WTC11 (cell line): ENCODE measurements around the gene PRR14. TPM values are rescaled to one million over a fixed set of nuclear protein-coding genes. Genes with fewer than 3 reads are reported as not detected.
"Not testable (repeated sequence)": the region's sequence is repeated elsewhere in the genome, so short reads cannot be mapped to it uniquely, and the experiment has no call there.

Experiments used
- ATAC-seq: fragments of 200-7000 bp; cut with Tn5 transposase; 2 replicates; pipeline ENCODE4 v1.10.0; 2021; ENCODE audit warnings: mild to moderate bottlenecking, moderate library complexity
- CTCF ChIA-PET: fragments of 300-600 bp; sonication (Branson Sonifier 250); formaldehyde crosslinking; loops from one replicate; lab custom pipeline; 2021; ENCODE audit warnings: antibody characterized with exemption; lab: Charles Lee
- POLR2A ChIA-PET: fragments of 350-600 bp; sonication (Branson Sonifier 250); formaldehyde crosslinking; loops from one replicate; lab custom pipeline; 2021; ENCODE audit warnings: antibody characterized with exemption; lab: Charles Lee
- DNase-seq: peaks from one replicate; pipeline ENCODE4 v3.0.0; 2021; ENCODE audit warnings: low spot score
- H3K27ac Mint-ChIP-seq: 2 replicates; pipeline ENCODE4 v1.8.0; 2021; ENCODE audit warnings: mixed read lengths
- H3K27me3 Mint-ChIP-seq: 2 replicates; pipeline ENCODE4 v1.8.0; 2021; ENCODE audit warnings: low read depth, mild to moderate bottlenecking, moderate library complexity, mixed read lengths
- H3K36me3 Mint-ChIP-seq: 2 replicates; pipeline ENCODE4 v1.8.0; 2021; ENCODE audit warnings: mixed read lengths
- H3K4me1 Mint-ChIP-seq: 2 replicates; pipeline ENCODE4 v1.8.0; 2022; ENCODE audit warnings: mixed read lengths
- H3K4me3 Mint-ChIP-seq: 2 replicates; pipeline ENCODE4 v1.8.0; 2021; ENCODE audit warnings: mild to moderate bottlenecking, moderate library complexity, mixed read lengths
- H3K9me3 Mint-ChIP-seq: 2 replicates; pipeline ENCODE4 v1.8.0; 2021; ENCODE audit warnings: mixed read lengths
- ELF4 ChIP-seq: sonication (generic); formaldehyde crosslinking; IDR thresholded peaks from 2 replicates; pipeline ENCODE4 v1.8.1; 2022; ENCODE audit warnings: low read depth, mild to moderate bottlenecking, moderate library complexity, missing genetic modification reagents
- EMX1 ChIP-seq: fragments of 250-450 bp; sonication (Bioruptor Pico); IDR thresholded peaks from 2 replicates; pipeline ENCODE4 v1.8.0; 2021; ENCODE audit warnings: mild to moderate bottlenecking
- ESRRA ChIP-seq: sonication (generic); formaldehyde crosslinking; IDR thresholded peaks from 2 replicates; pipeline ENCODE4 v1.8.1; 2022; ENCODE audit warnings: mild to moderate bottlenecking, missing genetic modification reagents, borderline replicate concordance
- JAZF1 ChIP-seq: fragments of 250-450 bp; sonication (Bioruptor Pico); IDR thresholded peaks from 2 replicates; pipeline ENCODE4 v1.9.0; 2021; ENCODE audit warnings: moderate library complexity, mild to moderate bottlenecking, inconsistent platforms
- KAT7 ChIP-seq: sonication (generic); formaldehyde crosslinking; IDR thresholded peaks from 2 replicates; pipeline ENCODE4 v1.8.1; 2023; ENCODE audit warnings: missing genetic modification reagents, mild to moderate bottlenecking, borderline replicate concordance
- NR2C2 ChIP-seq: sonication (generic); formaldehyde crosslinking; IDR thresholded peaks from 2 replicates; pipeline ENCODE4 v1.8.0; 2022; ENCODE audit warnings: mild to moderate bottlenecking, missing genetic modification reagents
- NR3C1 ChIP-seq: sonication (generic); formaldehyde crosslinking; conservative IDR thresholded peaks from 2 replicates; pipeline ENCODE4 v1.8.1; 2023; ENCODE audit warnings: low read depth, mild to moderate bottlenecking, missing genetic modification reagents
- PRRX2 ChIP-seq: fragments of 250-450 bp; sonication (Bioruptor Pico); IDR thresholded peaks from 2 replicates; pipeline ENCODE4 v1.8.0; 2021; ENCODE audit warnings: mild to moderate bottlenecking
- SP1 ChIP-seq: sonication (generic); formaldehyde crosslinking; conservative IDR thresholded peaks from 2 replicates; pipeline ENCODE4 v1.8.1; 2022; ENCODE audit warnings: missing genetic modification reagents
- ZNF121 ChIP-seq: sonication (generic); formaldehyde crosslinking; IDR thresholded peaks from 2 replicates; pipeline ENCODE4 v1.8.0; 2023; ENCODE audit warnings: missing genetic modification reagents
- ZNF138 ChIP-seq: sonication (generic); formaldehyde crosslinking; conservative IDR thresholded peaks from 2 replicates; pipeline ENCODE4 v1.8.1; 2022; ENCODE audit warnings: mild to moderate bottlenecking, moderate library complexity, missing genetic modification reagents
- total RNA-seq: library from RNA; stranded (reverse); gene quantifications from 3 replicates; pipeline ENCODE4 v1.2.3, GENCODE V29; 2021
- TF ChIP-seq, protein P1 (sequence below): sonication (generic); formaldehyde crosslinking; IDR thresholded peaks from 2 replicates; pipeline ENCODE4 v1.8.1; 2022; ENCODE audit warnings: low read depth, missing genetic modification reagents, borderline replicate concordance
- TF ChIP-seq, protein P2 (sequence below): sonication (generic); formaldehyde crosslinking; IDR thresholded peaks from 2 replicates; pipeline ENCODE4 v1.8.1; 2023; ENCODE audit warnings: mild to moderate bottlenecking, missing genetic modification reagents, moderate library complexity
- TF ChIP-seq, protein P3 (sequence below): fragments of 200-600 bp; IDR thresholded peaks from 2 replicates; pipeline ENCODE4 v1.8.0; 2022; ENCODE audit warnings: antibody characterized with exemption

The PRR14 gene
- total RNA-seq, 1 experiment from 2014 or later = 21.9 TPM

- H3K36me3 Mint-ChIP-seq = no peaks in the 10 kb centered on the region
- ATAC-seq (no peak), DNase-seq (no peak)
- H3K4me1 Mint-ChIP-seq = 0 out of 2 replicates have a peak, but pooled peaks cover 5% of the 10 kb centered on the region
- H3K9me3 Mint-ChIP-seq = no peaks in the 10 kb centered on the region
- no peak overlapping the region for H3K4me3 Mint-ChIP-seq
- TF ChIP-seq, protein P1, sequence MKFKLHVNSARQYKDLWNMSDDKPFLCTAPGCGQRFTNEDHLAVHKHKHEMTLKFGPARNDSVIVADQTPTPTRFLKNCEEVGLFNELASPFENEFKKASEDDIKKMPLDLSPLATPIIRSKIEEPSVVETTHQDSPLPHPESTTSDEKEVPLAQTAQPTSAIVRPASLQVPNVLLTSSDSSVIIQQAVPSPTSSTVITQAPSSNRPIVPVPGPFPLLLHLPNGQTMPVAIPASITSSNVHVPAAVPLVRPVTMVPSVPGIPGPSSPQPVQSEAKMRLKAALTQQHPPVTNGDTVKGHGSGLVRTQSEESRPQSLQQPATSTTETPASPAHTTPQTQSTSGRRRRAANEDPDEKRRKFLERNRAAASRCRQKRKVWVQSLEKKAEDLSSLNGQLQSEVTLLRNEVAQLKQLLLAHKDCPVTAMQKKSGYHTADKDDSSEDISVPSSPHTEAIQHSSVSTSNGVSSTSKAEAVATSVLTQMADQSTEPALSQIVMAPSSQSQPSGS = no peak
- TF ChIP-seq NR3C1 (CRISPR knock-in tag) (no peak), ZNF138 (no peak), ELF4 (CRISPR knock-in tag) (no peak), ESRRA (no peak), ZNF121 (CRISPR knock-in tag) (no peak), PRRX2 (CRISPR knock-in tag) (no peak)
- TF ChIP-seq, protein P2, sequence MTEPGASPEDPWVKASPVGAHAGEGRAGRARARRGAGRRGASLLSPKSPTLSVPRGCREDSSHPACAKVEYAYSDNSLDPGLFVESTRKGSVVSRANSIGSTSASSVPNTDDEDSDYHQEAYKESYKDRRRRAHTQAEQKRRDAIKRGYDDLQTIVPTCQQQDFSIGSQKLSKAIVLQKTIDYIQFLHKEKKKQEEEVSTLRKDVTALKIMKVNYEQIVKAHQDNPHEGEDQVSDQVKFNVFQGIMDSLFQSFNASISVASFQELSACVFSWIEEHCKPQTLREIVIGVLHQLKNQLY (CRISPR knock-in tag) = no peak
- H3K27me3 Mint-ChIP-seq = peaks cover 47% of the 10 kb centered on the region
- CTCF ChIA-PET = interaction anchor here (0.6 to 8.3 kb wide), 8 partner anchors 10 to 727 kb away, joined by 3 to 58 read pairs (median 4); partner anchors contain the start of genes DCTPP1, SEZ6L2 and ZNF689
- H3K27ac Mint-ChIP-seq = no peak overlapping the region
- POLR2A ChIA-PET = interaction anchor here (0.7 kb wide), 2 partner anchors 54 to 196 kb away, joined by 3 to 4 read pairs; partner anchors contain the start of genes DCTPP1 and ZNF688
Observed at GRCh38 chr16:30626236-30626635, 24.5 kb upstream of the PRR14 start.

DNA sequence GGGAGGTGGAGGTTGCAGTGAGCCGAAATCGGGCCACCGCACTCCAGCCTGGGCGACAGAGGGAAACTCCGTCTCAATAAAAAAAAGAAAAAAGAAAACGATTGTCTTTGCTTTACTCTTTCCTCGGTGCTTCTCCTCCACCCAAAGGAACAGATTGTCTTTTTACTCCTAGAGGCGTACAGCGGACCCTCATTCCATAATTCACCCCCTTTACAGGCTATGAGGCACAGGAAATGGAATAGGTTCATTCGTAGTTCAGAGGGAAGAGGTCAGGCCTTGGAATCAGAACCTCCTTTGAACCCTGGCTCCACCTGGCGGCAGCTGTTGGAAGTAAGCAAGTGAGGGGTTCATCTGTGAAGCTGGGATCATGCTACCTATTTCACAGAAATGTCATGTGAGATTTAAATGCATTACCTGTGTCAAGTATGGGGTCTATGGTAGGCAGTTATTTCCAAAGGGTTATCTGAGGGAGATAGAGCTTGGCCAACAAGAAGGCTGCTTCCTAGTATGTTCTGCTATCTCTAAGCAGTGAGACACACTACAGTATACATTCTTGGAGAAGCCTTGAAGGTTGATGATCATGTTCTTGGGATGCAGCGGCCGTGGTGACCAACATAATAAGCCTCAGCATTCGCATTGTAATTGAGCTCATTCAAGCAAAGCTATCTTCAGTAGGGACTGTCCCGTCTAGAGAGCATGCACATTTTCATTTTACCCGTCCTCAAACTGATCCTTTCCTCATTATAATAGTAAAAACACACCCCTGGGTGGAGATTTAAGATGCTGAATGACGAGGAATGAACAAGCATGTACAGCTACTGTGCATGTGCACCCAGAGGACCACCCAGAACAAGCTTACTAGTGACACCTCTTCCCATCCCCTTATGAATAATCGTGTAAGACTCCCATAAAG lies 21.9 kb upstream of the PRR14 start:
- Mint-ChIP-seq H3K4me3 (no peak overlapping the region), H3K4me1 (0 out of 2 replicates have a peak, but pooled peaks cover 2% of the 10 kb centered on the region), H3K9me3 (no peaks in the 10 kb centered on the region), H3K27ac (no peak overlapping the region), H3K36me3 (no peaks in the 10 kb centered on the region)
- ChIA-PET CTCF (interaction anchor here (0.6 to 8.3 kb wide), 27 partner anchors 9 to 537 kb away, joined by 3 to 58 read pairs (median 3); partner anchors contain the start of genes DCTPP1, PRR14, TBC1D10B and ZNF48), POLR2A (no interaction called here)
- peak; percentile 94 for DNase-seq
- TF ChIP-seq, protein P3, sequence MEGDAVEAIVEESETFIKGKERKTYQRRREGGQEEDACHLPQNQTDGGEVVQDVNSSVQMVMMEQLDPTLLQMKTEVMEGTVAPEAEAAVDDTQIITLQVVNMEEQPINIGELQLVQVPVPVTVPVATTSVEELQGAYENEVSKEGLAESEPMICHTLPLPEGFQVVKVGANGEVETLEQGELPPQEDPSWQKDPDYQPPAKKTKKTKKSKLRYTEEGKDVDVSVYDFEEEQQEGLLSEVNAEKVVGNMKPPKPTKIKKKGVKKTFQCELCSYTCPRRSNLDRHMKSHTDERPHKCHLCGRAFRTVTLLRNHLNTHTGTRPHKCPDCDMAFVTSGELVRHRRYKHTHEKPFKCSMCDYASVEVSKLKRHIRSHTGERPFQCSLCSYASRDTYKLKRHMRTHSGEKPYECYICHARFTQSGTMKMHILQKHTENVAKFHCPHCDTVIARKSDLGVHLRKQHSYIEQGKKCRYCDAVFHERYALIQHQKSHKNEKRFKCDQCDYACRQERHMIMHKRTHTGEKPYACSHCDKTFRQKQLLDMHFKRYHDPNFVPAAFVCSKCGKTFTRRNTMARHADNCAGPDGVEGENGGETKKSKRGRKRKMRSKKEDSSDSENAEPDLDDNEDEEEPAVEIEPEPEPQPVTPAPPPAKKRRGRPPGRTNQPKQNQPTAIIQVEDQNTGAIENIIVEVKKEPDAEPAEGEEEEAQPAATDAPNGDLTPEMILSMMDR = peak; percentile 71
- TF ChIP-seq, protein P2 (CRISPR knock-in tag) = no peak
- TF ChIP-seq JAZF1 (CRISPR knock-in tag) = no peak
- TF ChIP-seq SP1 (CRISPR knock-in tag) = no peak
- no peak for TF ChIP-seq EMX1 (CRISPR knock-in tag)
- 0 out of 2 replicates have a peak, but pooled peaks have one; percentile 50 for TF ChIP-seq NR2C2 (CRISPR knock-in tag)
- TF ChIP-seq KAT7 = no peak
- TF ChIP-seq, all 79 proteins: peak for 2
- H3K27me3 Mint-ChIP-seq = peaks cover 23% of the 10 kb centered on the region
- peak; percentile 95 for ATAC-seq

GRCh38 chr16:30632454-30632853 lies 18.3 kb upstream of the PRR14 start:
- H3K36me3 Mint-ChIP-seq, H3K27ac Mint-ChIP-seq, ATAC-seq, H3K4me3 Mint-ChIP-seq, H3K9me3 Mint-ChIP-seq, H3K4me1 Mint-ChIP-seq, DNase-seq: not testable (repeated sequence)
- POLR2A ChIA-PET = interaction anchor here (0.5 kb wide), 1 partner anchor 1769 kb away, joined by 3 read pairs; the partner anchor contains the start of gene SH2B1
- peaks cover 11% of the 10 kb centered on the region for H3K27me3 Mint-ChIP-seq
- CTCF ChIA-PET = interaction anchor here (1.0 to 1.4 kb wide), 3 partner anchors 18 to 223 kb away, joined by 3 to 6 read pairs (median 5); partner anchors contain the start of genes DCTPP1 and PRR14
